HCT116 (cell line): Measurements from ENCODE around the gene AK3. TPM values are rescaled to one million over a fixed set of nuclear protein-coding genes. Genes with fewer than 3 reads are reported as not detected.
A peak's percentile ranks its signal among the peaks of the same experiment; 100 is the strongest.

ENCODE experiments used
- ATAC-seq: fragments of 200-7000 bp; cut with Tn5 transposase; 2 replicates; pipeline ENCODE4 v1.9.1; 2020; ENCODE audit warnings: mild to moderate bottlenecking, moderate library complexity
- BruUV-seq: library from RNA; stranded (reverse); fragments of 400-500 nt; replicated peaks from 2 replicates; lab custom pipeline; 2021; lab: Mats Ljungman, UMichigan
- CTCF ChIA-PET: fragments of 300-600 bp; sonication (Branson Sonifier 250); formaldehyde crosslinking; loops from one replicate; lab custom pipeline; 2021; ENCODE audit warnings: antibody characterized with exemption; lab: Charles Lee
- POLR2A ChIA-PET: fragments of 300-600, 350-600 bp; sonication (Branson Sonifier 250); formaldehyde crosslinking; loops from one replicate; lab custom pipeline; 2021; ENCODE audit warnings: antibody characterized with exemption; lab: Charles Lee
- RAD21 ChIA-PET, 2 experiments: fragments of 300-600 bp; sonication (Branson Sonifier 250); formaldehyde crosslinking; loops; one replicate each; lab custom pipeline; 2023; ENCODE audit warnings: low total read pairs in 2 of 2; ENCODE audit not compliant: uncharacterized antibody in 2 of 2, unreplicated experiment in 2 of 2, low non-redundant PET in 1 of 2; lab: Charles Lee
- DNase-seq: peaks from one replicate; pipeline ENCODE4 v3.0.0-alpha.2; 2010; ENCODE audit warnings: low read depth, low spot score
- H2AFZ ChIP-seq: fragments of 200-600 bp; shearing (Covaris generic), sonication (generic); 2 replicates; pipeline ENCODE4 v1.6.1; 2017; ENCODE audit warnings: low read depth, mixed run types, mixed read lengths, antibody characterized with exemption, low read length; ENCODE audit not compliant: poor library complexity, severe bottlenecking
- H3K27ac ChIP-seq: 2 replicates; pipeline ENCODE4 v1.5.1; 2012; ENCODE audit warnings: low read depth, low read length
- H3K27me3 ChIP-seq: fragments of 200-600 bp; sonication (generic); 2 replicates; pipeline ENCODE4 v1.6.1; 2016; ENCODE audit warnings: mixed run types, low read length, mixed read lengths; ENCODE audit not compliant: insufficient read depth
- H3K36me3 ChIP-seq, 2 experiments: fragments of 200-500 bp in 1 of 2; fragments of 200-600 bp in 1 of 2; sonication (Bioruptor generic) in 1 of 2; sonication (generic) in 1 of 2; 2 replicates each; pipeline versions ENCODE4 v1.5.1 to v1.6.1; 2014 to 2016; ENCODE audit warnings: low read length in 2 of 2, inconsistent platforms in 1 of 2, mixed read lengths in 1 of 2, mixed run types in 1 of 2; ENCODE audit not compliant: insufficient read depth in 2 of 2, control insufficient read depth in 1 of 2
- H3K4me1 ChIP-seq, 2 experiments: fragments of 200-600 bp in 1 of 2; sonication (generic) in 1 of 2; 2 replicates each; pipeline versions ENCODE4 v1.5.1 to v1.6.1; 2012 to 2017; ENCODE audit warnings: low read length in 2 of 2, inconsistent platforms in 1 of 2, mild to moderate bottlenecking in 1 of 2, mixed read lengths in 1 of 2, mixed run types in 1 of 2, moderate library complexity in 1 of 2; ENCODE audit not compliant: insufficient read depth in 2 of 2, control insufficient read depth in 1 of 2
- H3K4me2 ChIP-seq: fragments of 200-600 bp; sonication (generic); 2 replicates; pipeline ENCODE4 v1.6.1; 2017; ENCODE audit warnings: mixed run types, low read length, mixed read lengths
- H3K4me3 ChIP-seq, 2 experiments: fragments of 200-600 bp in 1 of 2; sonication (generic) in 1 of 2; replicated peaks in 1 of 2; 2 replicates each; pipeline ENCODE4 v1.5.1; 2011 to 2016; ENCODE audit warnings: low read length in 2 of 2, control low read depth in 1 of 2, low read depth in 1 of 2, mild to moderate bottlenecking in 1 of 2, mixed read lengths in 1 of 2, mixed run types in 1 of 2
- H3K79me2 ChIP-seq: fragments of 200-600 bp; sonication (generic); 2 replicates; pipeline ENCODE4 v1.6.1; 2017; ENCODE audit warnings: mild to moderate bottlenecking, mixed run types, low read length, moderate library complexity, mixed read lengths; ENCODE audit not compliant: insufficient read depth
- H3K9ac ChIP-seq: fragments of 200-600 bp; sonication (generic); 2 replicates; pipeline ENCODE4 v1.6.1; 2016; ENCODE audit warnings: low read length, mixed read lengths
- H3K9me2 ChIP-seq: fragments of 200-600 bp; sonication (generic), shearing (Covaris generic); 2 replicates; pipeline ENCODE4 v1.6.1; 2017; ENCODE audit warnings: mixed run types, mild to moderate bottlenecking, moderate library complexity; ENCODE audit not compliant: insufficient read depth
- H3K9me3 ChIP-seq, 2 experiments: fragments of 200-500 bp in 1 of 2; fragments of 200-600 bp in 1 of 2; sonication (Bioruptor generic) in 1 of 2; sonication (generic) in 1 of 2; 2 replicates each; pipeline ENCODE4 v1.6.1; 2014 to 2017; ENCODE audit warnings: low read length in 2 of 2, mixed read lengths in 2 of 2, inconsistent platforms in 1 of 2, low read depth in 1 of 2, mild to moderate bottlenecking in 1 of 2, mixed run types in 1 of 2, moderate library complexity in 1 of 2; ENCODE audit not compliant: control insufficient read depth in 1 of 2, insufficient read depth in 1 of 2
- H4K20me1 ChIP-seq: fragments of 200-600 bp; sonication (generic), shearing (Covaris generic); 2 replicates; pipeline ENCODE4 v1.6.1; 2017; ENCODE audit warnings: mixed run types, mild to moderate bottlenecking, moderate library complexity; ENCODE audit not compliant: insufficient read depth
- ATF3 ChIP-seq: IDR thresholded peaks from 2 replicates; pipeline ENCODE4 v1.6.1; 2012
- CBX3 ChIP-seq: IDR thresholded peaks from 2 replicates; pipeline ENCODE4 v1.6.1; 2012; ENCODE audit warnings: low read depth
- CEBPB ChIP-seq: IDR thresholded peaks from 2 replicates; pipeline ENCODE4 v1.6.1; 2012; ENCODE audit warnings: low read depth
- CTCF ChIP-seq, 3 experiments: fragments of 200-600 bp in 1 of 3; sonication (generic) in 1 of 3; IDR thresholded peaks in 2 of 3; conservative IDR thresholded peaks in 1 of 3; 2 replicates each; pipeline ENCODE4 v1.5.1; 2012 to 2017; ENCODE audit warnings: low read depth in 2 of 3, low read length in 2 of 3, antibody characterized with exemption in 1 of 3, borderline replicate concordance in 1 of 3, control low read depth in 1 of 3, mild to moderate bottlenecking in 1 of 3, mixed read lengths in 1 of 3, mixed run types in 1 of 3, moderate library complexity in 1 of 3; ENCODE audit not compliant: insufficient read depth in 1 of 3
- ELF1 ChIP-seq: IDR thresholded peaks from 2 replicates; pipeline ENCODE4 v1.6.1; 2012; ENCODE audit warnings: low read depth, borderline replicate concordance
- EZH2 ChIP-seq: fragments of 200-600 bp; sonication (generic); IDR thresholded peaks from 2 replicates; pipeline ENCODE4 v1.6.1; 2017; ENCODE audit warnings: antibody characterized with exemption, mixed run types
- FOSL1 ChIP-seq: IDR thresholded peaks from 2 replicates; pipeline ENCODE4 v1.6.1; 2012; ENCODE audit warnings: low read depth
- REST ChIP-seq: IDR thresholded peaks from 2 replicates; pipeline ENCODE4 v1.6.1; 2012; ENCODE audit warnings: low read depth
- SIN3A ChIP-seq: IDR thresholded peaks from 2 replicates; pipeline ENCODE4 v1.6.1; 2012; ENCODE audit warnings: low read depth
- SP1 ChIP-seq: IDR thresholded peaks from 2 replicates; pipeline ENCODE4 v1.6.1; 2012; ENCODE audit warnings: low read depth
- SRF ChIP-seq: IDR thresholded peaks from 2 replicates; pipeline ENCODE4 v1.6.1; 2012; ENCODE audit warnings: low read depth
- YY1 ChIP-seq: IDR thresholded peaks from 2 replicates; pipeline ENCODE4 v1.6.1; 2011; ENCODE audit warnings: low read length, low read depth, moderate library complexity, mild to moderate bottlenecking; ENCODE audit not compliant: insufficient replicate concordance; ENCODE audit errors: extremely low read depth
- ZFX ChIP-seq: fragments of 450-650 bp; IDR thresholded peaks from 2 replicates; pipeline ENCODE4 v1.6.1; 2017
- intact Hi-C: fragments of 100-400 bp; cut with micrococcal nuclease; formaldehyde crosslinking; loops from 2 replicates; pipeline ENCODE4 v1.10.0; 2022
- total RNA-seq: library from RNA; stranded (reverse); gene quantifications from one replicate; pipeline ENCODE4 v1.2.1, GENCODE V29; 2021; ENCODE audit not compliant: unreplicated experiment

Gene AK3
- total RNA-seq, 1 experiment from 2014 or later, result 43.0 TPM

GRCh38 chr9:4680750-4681149, 60.3 kb downstream of the AK3 start:
- no TSS peak for BruUV-seq
- H2AFZ ChIP-seq, result no peak overlapping the region
- H3K4me1 ChIP-seq, result peaks cover 15 to 23% of the 10 kb centered on the region in 2 experiments
- peaks cover 6 to 7% of the 10 kb centered on the region in 2 experiments; a peak in 3 of 4 replicates for H3K36me3 ChIP-seq
- no peaks in the 10 kb centered on the region for H3K9me2 ChIP-seq
- no peaks in the 10 kb centered on the region for H3K9me3 ChIP-seq
- ChIA-PET RAD21 (no interaction called here), CTCF (no interaction called here), POLR2A (no interaction called here)
- intact Hi-C loops, result no loop called here
- ATAC-seq (no peak), DNase-seq (no peak)
- H3K27me3 ChIP-seq, result no peaks in the 10 kb centered on the region
- peaks cover 52% of the 10 kb centered on the region for H3K79me2 ChIP-seq
- H4K20me1 ChIP-seq, result no peaks in the 10 kb centered on the region
- peak overlapping the region; percentile 87 to 88 for H3K4me3 ChIP-seq
- TF ChIP-seq SP1 (0 out of 2 replicates have a peak, but pooled peaks have one; percentile 14), ELF1 (no peak)
- H3K9ac ChIP-seq, result peak overlapping the region; percentile 71
- peak overlapping the region; percentile 88; the same call in 1 of the 2 replicates for H3K27ac ChIP-seq
- peak overlapping the region; percentile 91 for H3K4me2 ChIP-seq

GRCh38 chr9:4680173-4680525, 60.9 kb downstream of the AK3 start:
- ChIA-PET RAD21 (no interaction called here), POLR2A (no interaction called here), CTCF (interaction anchor here (1.1 kb wide), 1 partner anchor 15 kb away, joined by 3 read pairs; no protein-coding TSS in a partner anchor)
- peak overlapping the region; percentile 71 for H3K9ac ChIP-seq
- ATAC-seq, result no peak
- BruUV-seq, result no TSS peak
- no peaks in the 10 kb centered on the region for H3K27me3 ChIP-seq
- no peaks in the 10 kb centered on the region for H3K9me3 ChIP-seq
- peak overlapping the region; percentile 88 for H3K27ac ChIP-seq
- TF ChIP-seq ATF3 (no peak), CEBPB (no peak), FOSL1 (no peak), CBX3 (no peak), CTCF (IDR thresholded peaks at IDR 0.05 in 2 of 3, conservative IDR thresholded peaks at IDR 0.05 in 1 of 3; ENCODE audit: borderline replicate concordance in 1 of 3, insufficient read depth in 1 of 3, low read depth in 2 of 3, low read length in 2 of 3) (no peak), SRF (no peak), ZFX (no peak), EZH2 (no peak), REST (no peak), YY1 (no peak), SIN3A (no peak)
- no peak overlapping the region for H2AFZ ChIP-seq
- peak overlapping the region; percentile 91 for H3K4me2 ChIP-seq
- intact Hi-C loops, result no loop called here
- H3K79me2 ChIP-seq, result peaks cover 48% of the 10 kb centered on the region
- peaks cover 2 to 4% of the 10 kb centered on the region in 2 experiments; a peak in 1 of 4 replicates for H3K36me3 ChIP-seq
- peaks cover 15 to 23% of the 10 kb centered on the region in 2 experiments for H3K4me1 ChIP-seq
- no peak for DNase-seq
- peak overlapping the region; percentile 87 to 88 for H3K4me3 ChIP-seq
- no peaks in the 10 kb centered on the region for H3K9me2 ChIP-seq
- H4K20me1 ChIP-seq, result no peaks in the 10 kb centered on the region
